Endothelial cell (in vitro differentiated cells): ENCODE data around the gene MORC2. TPM values are rescaled to one million over a fixed set of nuclear protein-coding genes. Genes with fewer than 3 reads are reported as not detected.

Source experiments
- DNase-seq: peaks from one replicate; pipeline ENCODE4 v3.0.0; 2021; ENCODE audit warnings: low spot score
- H3K27ac Mint-ChIP-seq: one replicate; pipeline ENCODE4 v1.8.0; 2021; ENCODE audit warnings: mixed read lengths, inconsistent platforms; ENCODE audit not compliant: unreplicated experiment
- H3K27me3 Mint-ChIP-seq: one replicate; pipeline ENCODE4 v1.8.0; 2021; ENCODE audit warnings: mild to moderate bottlenecking, moderate library complexity, mixed read lengths, inconsistent platforms; ENCODE audit not compliant: unreplicated experiment
- H3K36me3 Mint-ChIP-seq: one replicate; pipeline ENCODE4 v1.8.0; 2021; ENCODE audit warnings: mild to moderate bottlenecking, low read depth, mixed read lengths, inconsistent platforms; ENCODE audit not compliant: unreplicated experiment
- H3K4me1 Mint-ChIP-seq: one replicate; pipeline ENCODE4 v1.8.0; 2021; ENCODE audit warnings: mild to moderate bottlenecking, mixed read lengths, inconsistent platforms; ENCODE audit not compliant: unreplicated experiment
- H3K4me3 Mint-ChIP-seq: one replicate; pipeline ENCODE4 v1.8.0; 2021; ENCODE audit warnings: mild to moderate bottlenecking, mixed read lengths, inconsistent platforms; ENCODE audit not compliant: unreplicated experiment
- H3K9me3 Mint-ChIP-seq: one replicate; pipeline ENCODE4 v1.8.0; 2021; ENCODE audit warnings: mixed read lengths, inconsistent platforms; ENCODE audit not compliant: unreplicated experiment
- total RNA-seq: library from RNA; stranded (reverse); fragmentation: NEBNext Ultra II Directional; extraction: Animal tissue kit (Norgen Biotek cat#: 25700); gene quantifications from one replicate; pipeline ENCODE4 v1.2.1, GENCODE V29; 2021; ENCODE audit not compliant: unreplicated experiment
- TF ChIP-seq, protein P1 (sequence below): fragments of 200-600 bp; sonication (generic); IDR thresholded peaks from one replicate; pipeline ENCODE4 v1.5.0; 2021; ENCODE audit warnings: antibody characterized with exemption; ENCODE audit not compliant: unreplicated experiment

The MORC2 gene
- total RNA-seq, 1 donor from 2014 or later: 56.2 TPM

DNA sequence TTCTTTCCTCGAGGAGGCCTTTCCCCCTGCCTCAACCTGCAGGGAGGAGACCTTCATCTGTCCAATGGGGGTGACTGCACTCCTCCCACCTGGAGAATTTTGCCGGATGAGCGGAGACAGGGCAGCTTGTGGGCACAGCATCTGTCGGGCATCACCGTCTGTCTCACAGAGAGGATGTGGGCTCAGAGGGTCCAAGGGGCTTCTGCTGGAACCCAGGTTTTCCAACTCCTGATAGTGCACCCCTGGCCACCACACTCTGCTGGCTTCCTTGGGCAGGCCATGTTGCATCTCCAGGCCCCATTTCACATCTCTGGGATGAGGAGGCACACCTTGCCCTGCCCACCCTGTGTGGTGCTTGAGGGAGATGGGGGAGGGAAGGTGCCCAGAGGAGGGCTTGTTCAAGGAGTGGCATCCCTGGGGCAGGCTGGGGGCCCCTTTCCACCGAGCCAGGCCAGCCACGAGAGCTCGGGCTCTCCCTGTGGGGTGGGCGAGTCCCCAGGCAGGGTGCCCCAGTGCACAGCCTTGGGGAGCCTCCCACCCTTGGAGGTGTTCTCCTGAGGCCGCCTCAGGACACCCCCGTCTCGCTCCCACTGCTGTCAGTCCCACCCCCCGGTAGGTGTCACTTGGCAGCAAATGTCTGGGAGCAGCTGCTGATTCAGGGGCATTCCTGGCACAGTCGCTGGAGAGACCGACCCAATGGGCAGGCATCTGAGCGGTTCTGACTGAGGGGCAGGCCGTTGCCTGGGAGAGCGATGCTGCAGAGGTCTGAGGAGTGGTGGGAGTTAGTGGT is 84.2 kb downstream of the MORC2 start:
- TF ChIP-seq, protein P1, sequence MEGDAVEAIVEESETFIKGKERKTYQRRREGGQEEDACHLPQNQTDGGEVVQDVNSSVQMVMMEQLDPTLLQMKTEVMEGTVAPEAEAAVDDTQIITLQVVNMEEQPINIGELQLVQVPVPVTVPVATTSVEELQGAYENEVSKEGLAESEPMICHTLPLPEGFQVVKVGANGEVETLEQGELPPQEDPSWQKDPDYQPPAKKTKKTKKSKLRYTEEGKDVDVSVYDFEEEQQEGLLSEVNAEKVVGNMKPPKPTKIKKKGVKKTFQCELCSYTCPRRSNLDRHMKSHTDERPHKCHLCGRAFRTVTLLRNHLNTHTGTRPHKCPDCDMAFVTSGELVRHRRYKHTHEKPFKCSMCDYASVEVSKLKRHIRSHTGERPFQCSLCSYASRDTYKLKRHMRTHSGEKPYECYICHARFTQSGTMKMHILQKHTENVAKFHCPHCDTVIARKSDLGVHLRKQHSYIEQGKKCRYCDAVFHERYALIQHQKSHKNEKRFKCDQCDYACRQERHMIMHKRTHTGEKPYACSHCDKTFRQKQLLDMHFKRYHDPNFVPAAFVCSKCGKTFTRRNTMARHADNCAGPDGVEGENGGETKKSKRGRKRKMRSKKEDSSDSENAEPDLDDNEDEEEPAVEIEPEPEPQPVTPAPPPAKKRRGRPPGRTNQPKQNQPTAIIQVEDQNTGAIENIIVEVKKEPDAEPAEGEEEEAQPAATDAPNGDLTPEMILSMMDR: no peak
- Mint-ChIP-seq H3K4me3 (no peak overlapping the region), H3K27ac (no peak overlapping the region), H3K27me3 (peaks cover 6% of the 10 kb centered on the region), H3K9me3 (no peaks in the 10 kb centered on the region), H3K4me1 (no peaks in the 10 kb centered on the region), H3K36me3 (no peaks in the 10 kb centered on the region)
- no peak for DNase-seq

DNA sequence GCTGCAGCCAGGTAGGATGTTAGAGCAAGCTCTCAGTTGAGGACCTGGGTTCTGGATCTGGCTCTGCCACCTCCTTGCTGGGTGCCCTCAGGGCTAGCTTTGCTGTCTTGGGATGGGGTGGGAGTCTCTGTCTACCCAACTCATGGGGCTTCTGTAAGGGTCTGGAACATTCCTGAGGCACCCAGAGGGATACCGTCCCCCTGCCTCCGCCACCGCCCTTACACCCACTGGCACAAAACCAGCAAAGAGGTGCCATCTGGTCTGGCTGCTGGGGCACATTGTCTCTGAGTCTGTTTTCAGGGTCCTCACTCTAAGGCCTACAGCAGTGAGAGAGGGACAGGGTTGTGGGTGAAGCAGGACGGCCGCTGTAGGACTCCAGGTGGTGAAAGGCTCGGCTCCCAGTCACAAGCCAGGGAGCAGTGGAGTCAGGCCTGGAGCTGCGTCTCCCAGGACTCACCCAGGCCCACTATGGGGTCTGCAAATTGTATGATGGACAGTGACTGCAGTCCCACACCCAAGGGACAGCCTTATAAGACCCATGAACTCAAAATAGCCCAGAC is 84.9 kb downstream of the MORC2 start:
- peaks cover 5% of the 10 kb centered on the region for H3K27me3 Mint-ChIP-seq
- TF ChIP-seq, protein P1: no peak
- H3K4me1 Mint-ChIP-seq: no peaks in the 10 kb centered on the region
- no peaks in the 10 kb centered on the region for H3K36me3 Mint-ChIP-seq
- no peak for DNase-seq
- H3K4me3 Mint-ChIP-seq: no peak overlapping the region
- no peak overlapping the region for H3K27ac Mint-ChIP-seq
- no peaks in the 10 kb centered on the region for H3K9me3 Mint-ChIP-seq

DNA sequence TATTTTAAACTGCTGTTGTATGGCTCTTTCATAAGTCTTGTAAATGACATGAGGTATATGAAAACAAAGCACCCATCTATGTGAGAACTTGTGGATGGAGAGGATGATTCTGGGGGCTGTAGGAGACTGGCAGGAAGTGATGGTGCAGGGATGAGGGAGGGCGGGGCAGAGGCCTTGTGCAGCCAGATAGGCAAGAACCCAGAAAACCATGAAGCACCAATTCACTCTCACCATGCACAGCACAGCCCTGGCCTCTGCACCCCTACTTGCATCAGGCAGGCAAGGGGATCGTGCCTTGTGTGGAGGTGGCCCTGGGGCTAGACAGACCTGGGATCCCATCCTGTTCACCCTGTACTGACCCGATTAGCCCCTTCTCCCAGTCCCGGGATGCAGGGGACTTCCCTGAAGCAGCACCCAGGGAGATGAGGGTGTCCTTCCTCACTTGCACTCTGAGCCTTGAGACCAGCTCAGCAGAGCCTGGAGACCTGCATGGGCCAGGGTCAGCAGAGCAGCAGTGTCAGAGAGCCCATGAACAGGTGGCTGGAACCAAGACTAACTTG is 85.5 kb downstream of the MORC2 start:
- no peaks in the 10 kb centered on the region for H3K36me3 Mint-ChIP-seq
- no peak overlapping the region for H3K4me3 Mint-ChIP-seq
- TF ChIP-seq, protein P1: no peak
- no peak overlapping the region for H3K27ac Mint-ChIP-seq
- no peaks in the 10 kb centered on the region for H3K4me1 Mint-ChIP-seq
- DNase-seq: no peak
- H3K9me3 Mint-ChIP-seq: no peaks in the 10 kb centered on the region
- peaks cover 5% of the 10 kb centered on the region for H3K27me3 Mint-ChIP-seq

DNA sequence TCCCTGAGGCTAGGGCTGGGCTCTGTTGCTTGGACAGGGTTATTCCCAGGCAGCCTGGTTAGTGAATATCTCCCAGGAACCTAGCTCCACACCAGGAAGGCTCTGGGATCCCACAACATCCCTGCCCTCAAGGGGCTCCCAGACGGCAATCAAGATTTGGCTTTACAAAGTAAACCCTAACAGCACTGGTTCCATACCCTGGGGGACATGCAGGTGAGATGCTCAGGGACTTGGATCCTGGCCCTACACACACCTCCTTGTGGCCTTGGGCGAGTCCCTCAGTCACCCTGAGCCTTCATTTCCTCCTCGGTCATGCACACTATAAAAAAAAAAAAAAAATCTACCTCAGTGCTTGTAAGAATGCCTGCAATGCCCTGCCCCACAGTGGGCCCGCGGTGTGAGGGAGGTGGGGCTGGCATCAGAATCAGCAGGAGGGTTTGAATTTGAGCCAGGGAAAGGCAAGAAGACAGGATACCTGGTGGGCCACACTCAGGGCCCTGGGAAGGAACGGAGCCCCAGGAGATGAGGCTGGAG is 86.3 kb downstream of the MORC2 start:
- no peak for DNase-seq
- H3K9me3 Mint-ChIP-seq: no peaks in the 10 kb centered on the region
- H3K4me3 Mint-ChIP-seq: no peak overlapping the region
- TF ChIP-seq, protein P1: no peak
- H3K4me1 Mint-ChIP-seq: no peaks in the 10 kb centered on the region
- no peak overlapping the region for H3K27ac Mint-ChIP-seq
- H3K27me3 Mint-ChIP-seq: peaks cover 1% of the 10 kb centered on the region
- no peaks in the 10 kb centered on the region for H3K36me3 Mint-ChIP-seq
